Renal cortex interstitium (tissue), 11 donors: ENCODE results near the gene ARAP3. TPM values are rescaled to one million over a fixed set of nuclear protein-coding genes. Genes with fewer than 3 reads are reported as not detected.

Source experiments
- DNase-seq, 11 donors: peaks; one replicate each; pipeline ENCODE4 v3.0.0-alpha.2; 2013; ENCODE audit warnings: low read depth in 9 of 11, low spot score in 4 of 11; ENCODE audit errors: extremely low read depth in 1 of 11
- polyA plus RNA-seq, 3 donors: library from polyadenylated mRNA; unstranded; fragments of 120-200 nt; gene quantifications; one replicate each; pipeline ENCODE4 v1.2.1, GENCODE V29; 2013; ENCODE audit not compliant: insufficient read length in 3 of 3

ARAP3 gene
- polyA plus RNA-seq, 3 donors, result 18.6 to 23.4 (median 21.5) TPM

DNA sequence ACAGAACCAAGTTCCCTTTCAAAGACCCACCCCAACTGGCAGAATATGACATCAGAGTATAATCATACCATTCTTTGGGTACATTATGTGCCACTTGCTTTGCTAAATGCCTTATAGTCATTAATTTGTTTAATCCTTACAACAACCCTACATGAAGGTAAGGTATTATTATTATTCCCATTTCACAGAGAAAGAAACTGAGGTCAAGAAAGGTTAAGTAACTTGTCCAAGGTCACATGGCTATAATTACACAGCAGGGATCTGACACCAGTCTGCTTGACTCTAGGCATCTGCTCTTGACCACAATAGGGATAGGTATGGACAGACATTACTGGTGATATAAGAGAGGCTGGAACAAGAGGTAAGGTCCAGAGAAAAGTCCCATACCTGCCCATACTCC, 32.1 kb downstream of the ARAP3 start:
- no peak for DNase-seq

DNA sequence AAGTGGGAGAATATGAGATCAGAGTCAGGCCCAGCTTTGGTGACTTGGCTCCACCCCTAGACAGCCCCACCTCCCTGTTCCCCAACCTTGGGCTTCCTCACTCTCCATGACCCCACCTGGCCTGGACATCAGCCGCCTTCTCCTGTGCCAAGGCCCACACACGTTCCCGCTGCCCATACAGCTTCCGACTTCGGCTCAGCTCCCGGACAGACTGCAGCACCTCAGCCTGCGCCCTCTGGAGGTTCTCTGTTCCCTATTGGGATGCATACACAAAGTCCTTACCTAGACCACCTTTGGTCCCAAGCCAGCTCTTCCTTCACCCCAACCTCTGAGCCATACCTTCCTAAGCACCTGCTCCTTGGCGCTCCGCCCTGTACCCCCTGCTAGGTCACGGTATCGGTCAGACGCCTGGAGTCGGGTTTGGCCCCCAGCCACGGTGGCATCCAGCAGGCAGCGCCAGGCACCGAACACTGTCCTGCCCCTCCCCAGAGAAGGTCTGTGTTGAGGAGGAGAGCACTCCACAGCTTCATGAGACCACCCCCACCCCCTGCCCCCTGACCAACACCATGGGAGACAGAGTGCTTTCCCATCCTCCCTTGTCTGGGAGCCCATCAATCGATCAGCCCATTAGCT, 32.9 kb downstream of the ARAP3 start:
- no peak for DNase-seq

- DNase-seq, result no peak
Measured at GRCh38 chr5:141647851-141648250, 34.2 kb downstream of the ARAP3 start.

DNA sequence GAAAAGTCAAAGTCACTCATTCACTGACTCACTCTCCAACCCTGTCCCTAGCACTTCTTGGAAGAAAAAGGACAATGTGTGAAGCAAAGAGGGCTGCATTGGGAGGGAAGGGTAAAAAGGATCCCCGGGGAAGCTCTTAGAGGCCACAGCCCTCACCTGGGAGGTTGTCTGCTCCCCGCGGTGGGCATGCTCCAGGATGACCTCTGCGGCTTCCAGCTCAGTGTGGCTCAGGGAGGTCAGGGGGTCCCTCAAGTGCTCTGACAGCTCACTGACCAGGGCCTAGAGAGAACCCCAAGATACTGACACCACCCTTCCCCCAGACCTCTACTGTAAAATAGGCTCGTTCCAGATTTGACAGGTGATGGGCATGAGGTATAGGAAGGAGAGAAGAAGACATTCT, 34.8 kb downstream of the ARAP3 start:
- DNase-seq, result no peak

DNA sequence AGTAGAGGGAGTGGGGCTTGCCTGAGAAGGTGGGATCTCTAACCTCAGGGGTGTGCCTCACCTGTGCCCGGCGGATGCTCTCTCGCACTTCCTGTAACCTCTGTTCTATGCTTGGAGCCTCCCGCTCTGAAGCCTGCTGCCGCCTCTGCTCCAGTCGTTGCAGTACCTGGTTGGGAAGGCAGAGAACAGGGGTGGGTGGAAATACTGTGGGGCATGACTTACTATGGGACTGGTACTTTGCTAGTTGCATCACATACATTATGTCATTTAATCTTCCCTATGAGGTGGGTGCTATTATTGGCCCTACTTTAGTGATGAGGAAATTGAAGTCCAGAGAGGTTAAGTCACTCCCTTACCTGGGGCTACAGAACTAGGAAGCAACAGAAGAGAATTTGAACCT, 36.0 kb downstream of the ARAP3 start:
- DNase-seq, result no peak

- DNase-seq, result no peak
Measured at GRCh38 chr5:141641634-141642267, 40.3 kb downstream of the ARAP3 start.

DNA sequence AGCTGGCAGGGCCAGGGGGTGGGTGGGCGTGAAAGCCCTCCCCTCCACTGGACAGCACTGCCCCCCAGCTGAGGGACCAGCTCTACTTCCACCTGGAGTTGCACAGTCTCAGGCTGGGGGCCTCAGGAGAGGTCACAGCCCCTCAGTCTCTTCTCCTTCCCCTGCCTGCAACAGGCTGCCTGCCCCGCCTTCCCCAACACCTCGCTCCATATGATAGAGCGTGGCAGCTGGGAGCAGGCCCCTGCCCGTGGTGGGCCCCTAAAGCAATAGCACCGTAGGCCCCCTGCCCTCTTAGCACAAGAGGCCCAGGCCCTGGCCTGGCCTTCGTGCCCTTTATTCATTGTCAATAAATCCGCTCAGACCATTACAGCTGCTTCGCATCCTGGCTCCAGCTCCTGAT, 41.3 kb downstream of the ARAP3 start:
- no peak for DNase-seq

GRCh38 chr5:141640051-141640415, 42.0 kb downstream of the ARAP3 start:
- DNase-seq, result no peak

GRCh38 chr5:141639357-141640050, 42.5 kb downstream of the ARAP3 start:
- DNase-seq, result no peak

GRCh38 chr5:141638771-141639170, 43.3 kb downstream of the ARAP3 start:
- no peak for DNase-seq

DNA sequence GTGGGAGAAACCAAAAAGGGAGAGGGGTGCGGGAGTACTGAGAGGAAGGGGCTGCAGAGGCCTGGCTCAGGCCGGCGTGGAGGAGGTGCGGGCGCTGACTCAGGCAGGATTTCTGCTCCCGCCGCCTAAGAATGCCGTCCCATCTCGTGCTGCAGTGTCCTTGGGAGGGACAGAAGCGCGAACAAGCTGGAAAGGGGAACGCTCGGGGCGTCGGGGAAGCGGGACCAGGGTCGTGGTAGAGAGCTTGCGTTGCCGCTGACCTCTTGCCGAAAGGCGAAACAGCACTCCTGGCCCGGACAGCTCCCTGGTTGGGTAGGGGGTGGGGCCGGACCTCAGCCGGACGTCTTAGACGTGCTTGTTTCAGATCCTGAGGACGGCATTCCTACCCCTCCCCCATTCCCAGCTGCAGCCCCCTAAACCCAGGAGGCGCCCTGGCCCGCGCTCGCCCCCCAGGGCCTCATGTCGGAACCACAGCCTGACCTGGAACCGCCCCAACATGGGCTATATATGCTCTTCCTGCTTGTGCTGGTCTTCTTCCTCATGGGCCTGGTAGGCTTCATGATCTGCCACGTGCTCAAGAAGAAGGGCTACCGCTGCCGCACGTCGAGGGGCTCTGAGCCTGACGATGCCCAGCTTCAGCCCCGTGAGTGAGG, 44.1 kb downstream of the ARAP3 start:
- peak in 5 of 11 donors; percentile 7 to 52 (median 36) for DNase-seq

GRCh38 chr5:141637123-141637766, 44.8 kb downstream of the ARAP3 start:
- peak in 1 of 11 donors; percentile 2 for DNase-seq

DNA sequence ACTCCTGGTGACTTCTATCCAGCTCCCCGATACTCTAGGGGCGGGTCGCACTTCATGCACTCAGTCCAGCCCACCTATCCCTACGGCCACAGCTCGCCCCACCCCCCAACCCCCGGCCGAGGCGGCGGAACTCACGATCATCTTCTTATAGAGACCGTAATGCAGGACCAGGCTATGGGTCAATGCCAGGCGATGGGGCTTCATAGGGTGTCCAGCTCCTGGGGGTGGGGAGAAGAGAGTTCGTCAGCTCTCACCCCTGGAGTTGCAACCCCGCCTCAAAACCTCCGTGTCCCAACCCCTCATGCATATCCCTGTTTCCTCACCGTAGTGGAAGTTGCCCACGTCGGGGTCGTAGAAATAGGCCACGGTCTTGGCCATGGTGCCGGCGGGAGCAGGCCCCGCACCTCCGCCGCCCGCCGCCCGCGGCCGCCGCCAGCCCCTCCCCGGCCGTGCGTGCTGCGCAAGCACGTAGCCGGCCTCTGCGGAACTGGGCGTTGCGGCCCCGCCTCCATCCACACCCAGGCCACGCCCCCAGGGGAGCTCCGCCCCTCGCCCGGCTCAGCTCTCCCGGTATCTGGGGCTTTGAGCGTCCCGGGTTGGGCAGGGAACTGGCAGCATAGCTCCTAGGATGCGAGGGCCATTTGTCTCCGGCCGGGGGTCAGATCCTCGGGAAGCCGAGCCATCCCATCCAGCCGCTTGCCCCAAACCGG, 45.5 kb downstream of the ARAP3 start, which contains the start of the genes HDAC3 and RELL2:
TSS of gene HDAC3 (minus strand) at position 437 of the 710 bp plus-strand sequence. CDS start at position 378, 59 bp downstream.
TSS of gene RELL2 (plus strand) at position 585 of the 710 bp plus-strand sequence. CDS start 1,229 bp downstream, outside the sequence.
- peak in 9 of 11 donors; percentile 78 to 88 (median 84) for DNase-seq

- no peak for DNase-seq
Measured at GRCh38 chr5:141636106-141636412, 46.0 kb downstream of the ARAP3 start.

DNA sequence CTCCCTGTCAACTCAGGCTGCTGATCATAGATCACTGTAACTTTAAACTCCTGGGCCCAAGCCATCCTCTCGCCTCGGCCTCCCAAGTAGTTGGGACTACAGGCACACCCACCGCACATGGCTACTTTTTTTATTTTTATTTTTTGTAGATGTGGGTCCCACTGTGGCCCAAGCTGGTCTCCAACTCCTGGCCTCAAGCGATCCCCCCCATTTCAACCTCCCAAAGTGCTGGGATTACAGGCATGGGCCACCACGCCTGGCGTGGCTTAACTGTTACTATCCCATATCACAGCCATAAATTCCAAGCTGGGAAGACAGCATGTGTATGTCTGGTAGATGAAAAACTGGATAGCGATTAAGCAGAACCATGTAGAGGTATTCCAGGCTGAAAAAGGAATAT, 46.4 kb downstream of the ARAP3 start:
- no peak for DNase-seq

GRCh38 chr5:141634720-141635119, 47.3 kb downstream of the ARAP3 start:
- DNase-seq, result no peak

DNA sequence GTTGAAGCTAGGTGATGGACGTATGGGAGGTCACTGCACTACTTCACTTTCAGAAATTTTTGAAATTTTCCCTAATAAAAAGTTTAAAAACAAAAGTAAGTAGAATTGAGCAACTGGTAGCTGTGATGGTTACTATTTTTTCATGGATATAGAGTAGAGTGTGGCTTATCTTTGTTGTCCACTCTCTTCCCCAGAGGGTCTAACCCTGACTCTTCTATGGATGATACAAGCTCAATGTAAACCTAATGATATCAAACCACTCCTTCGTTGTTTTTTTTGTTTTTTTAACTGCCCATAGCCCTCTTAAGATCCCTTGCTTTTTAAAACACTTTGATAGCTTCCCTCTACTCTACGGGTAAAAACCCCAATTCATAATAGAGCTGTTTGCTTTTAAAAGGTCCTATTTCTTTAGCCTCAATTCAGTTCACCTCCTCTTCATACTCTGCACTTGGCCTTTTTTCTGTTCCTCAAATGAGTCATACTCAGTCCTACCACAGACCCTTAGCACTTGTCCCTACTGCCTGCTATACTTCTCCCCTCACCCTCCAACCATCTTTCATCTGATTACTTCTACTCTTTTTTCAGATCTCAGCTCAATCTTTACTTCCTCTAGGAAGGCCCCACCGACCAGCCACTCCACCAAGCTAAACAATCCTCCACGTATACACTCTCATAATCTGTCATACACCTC, 48.0 kb downstream of the ARAP3 start:
- DNase-seq, result no peak

GRCh38 chr5:141632650-141633049, 49.4 kb downstream of the ARAP3 start:
- DNase-seq, result no peak
